Caco-2 (cell line): Measurements from ENCODE around the gene CCDC43. TPM values are rescaled to one million over a fixed set of nuclear protein-coding genes. Genes with fewer than 3 reads are reported as not detected.

Experiments
- BruUV-seq: library from RNA; stranded (reverse); fragments of 400-500 nt; replicated peaks from 2 replicates; lab custom pipeline; 2021; lab: Mats Ljungman, UMichigan
- CTCF ChIA-PET: fragments of 300-600 bp; sonication (Branson Sonifier 250); formaldehyde crosslinking; loops from one replicate; lab custom pipeline; 2022; ENCODE audit warnings: antibody characterized with exemption; lab: Charles Lee
- POLR2A ChIA-PET: fragments of 300-600 bp; sonication (Branson Sonifier 250); formaldehyde crosslinking; loops from one replicate; lab custom pipeline; 2022; ENCODE audit warnings: antibody characterized with exemption; lab: Charles Lee
- DNase-seq, 2 experiments: peaks; one replicate each; pipeline versions ENCODE4 v3.0.0 to v3.0.0-alpha.2; 2020 to 2022
- H3K27me3 ChIP-seq: replicated peaks from 2 replicates; pipeline ENCODE4 v1.6.0; 2011; ENCODE audit warnings: low read length; ENCODE audit not compliant: control insufficient read depth, insufficient read depth
- H3K36me3 ChIP-seq: 2 replicates; pipeline ENCODE4 v1.5.1; 2011; ENCODE audit warnings: low read length; ENCODE audit not compliant: control insufficient read depth, insufficient read depth
- H3K4me1 ChIP-seq: fragments of 250-450 bp; sonication (Bioruptor Pico); 2 replicates; pipeline ENCODE4 v1.5.1; 2020; ENCODE audit warnings: mild to moderate bottlenecking
- H3K4me3 ChIP-seq: 2 replicates; pipeline ENCODE4 v1.5.1; 2011; ENCODE audit warnings: low read depth, mild to moderate bottlenecking, control low read depth, low read length
- H3K9me3 ChIP-seq: fragments of 250-450 bp; sonication (Bioruptor Pico); 2 replicates; pipeline ENCODE4 v1.5.1; 2020; ENCODE audit warnings: mild to moderate bottlenecking, moderate library complexity
- H3K27ac Mint-ChIP-seq: one replicate; pipeline ENCODE4 v1.8.0; 2022; ENCODE audit warnings: mixed read lengths; ENCODE audit not compliant: unreplicated experiment
- H3K27me3 Mint-ChIP-seq: one replicate; pipeline ENCODE4 v1.8.0; 2022; ENCODE audit warnings: mixed read lengths; ENCODE audit not compliant: insufficient read depth, unreplicated experiment
- H3K36me3 Mint-ChIP-seq: one replicate; pipeline ENCODE4 v1.8.0; 2022; ENCODE audit warnings: mild to moderate bottlenecking, mixed read lengths; ENCODE audit not compliant: insufficient read depth, unreplicated experiment
- H3K4me1 Mint-ChIP-seq: one replicate; pipeline ENCODE4 v1.8.0; 2022; ENCODE audit warnings: low read depth, mixed read lengths; ENCODE audit not compliant: unreplicated experiment
- H3K4me3 Mint-ChIP-seq: one replicate; pipeline ENCODE4 v1.8.0; 2022; ENCODE audit warnings: mild to moderate bottlenecking, moderate library complexity, mixed read lengths; ENCODE audit not compliant: unreplicated experiment
- H3K9me3 Mint-ChIP-seq: one replicate; pipeline ENCODE4 v1.8.0; 2022; ENCODE audit warnings: mixed read lengths; ENCODE audit not compliant: unreplicated experiment
- intact Hi-C: fragments of 100-400 bp; cut with micrococcal nuclease; formaldehyde crosslinking; loops from one replicate; pipeline ENCODE4 v1.10.0; 2022; ENCODE audit not compliant: unreplicated experiment
- total RNA-seq: library from RNA; stranded (reverse); gene quantifications from 2 replicates; pipeline ENCODE4 v1.2.3, GENCODE V29; 2022
- TF ChIP-seq, protein P1 (sequence below), 2 experiments: fragments of 200-600 bp in 1 of 2; IDR thresholded peaks; 1 replicate in 1 of 2; 2 replicates in 1 of 2; pipeline versions ENCODE4 v1.5.1 to v1.8.0; 2011 to 2022; ENCODE audit warnings: antibody characterized with exemption in 1 of 2, control low read depth in 1 of 2, inconsistent platforms in 1 of 2, low read depth in 1 of 2, low read length in 1 of 2, mild to moderate bottlenecking in 1 of 2, moderate library complexity in 1 of 2; ENCODE audit not compliant: insufficient read depth in 1 of 2, severe bottlenecking in 1 of 2, unreplicated experiment in 1 of 2

The CCDC43 gene
- total RNA-seq, 1 experiment from 2014 or later, result 54.3 TPM

DNA sequence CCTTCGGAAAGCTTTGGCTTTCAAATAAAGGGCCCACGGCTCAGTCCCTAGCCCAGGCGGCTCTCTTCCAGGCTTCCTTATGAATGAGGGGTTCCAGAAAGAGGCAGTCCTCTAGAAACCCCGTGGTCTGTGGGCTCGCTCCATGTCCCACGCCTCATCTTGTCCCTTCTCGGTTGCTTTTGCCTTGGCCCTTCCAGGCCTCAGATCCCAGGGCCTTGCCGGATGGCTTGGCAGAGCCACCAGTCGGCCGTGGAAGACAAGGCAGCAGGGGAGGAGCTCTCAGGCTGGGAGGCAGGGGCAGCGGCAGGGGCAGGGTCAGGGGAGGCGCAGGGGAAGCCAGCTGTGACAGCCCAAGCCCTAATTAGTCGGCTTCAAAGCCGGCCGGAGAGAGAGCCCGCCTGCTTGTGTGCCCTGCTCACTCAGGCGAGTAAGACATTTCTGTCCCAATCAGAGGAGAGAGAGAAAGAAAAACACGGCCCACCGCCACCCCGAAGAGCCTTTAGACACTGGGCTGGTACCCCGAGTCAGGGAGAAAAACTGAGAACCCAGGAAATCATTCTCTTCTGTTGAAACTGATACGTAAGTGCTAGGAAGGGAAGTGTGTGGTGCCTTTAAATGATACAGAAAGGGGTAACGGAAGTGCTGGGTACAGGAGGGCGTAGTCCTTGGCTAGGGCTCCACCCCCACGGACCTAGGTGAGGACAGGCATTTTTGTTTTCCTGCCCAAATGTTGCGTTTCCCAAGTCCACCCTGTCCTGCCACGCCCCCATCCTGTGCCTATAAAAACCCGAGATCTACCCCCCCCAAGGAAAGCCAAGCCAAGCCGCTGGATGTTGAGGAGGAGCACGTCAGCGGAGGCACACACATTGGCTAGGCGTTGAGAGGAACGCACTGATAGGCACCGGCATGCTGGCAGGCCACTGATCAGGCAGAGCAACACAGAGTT lies 61.1 kb downstream of the CCDC43 start:
- Histone ChIP-seq H3K27me3 (no peaks in the 10 kb centered on the region), H3K9me3 (no peaks in the 10 kb centered on the region), H3K4me1 (peaks cover 11% of the 10 kb centered on the region), H3K4me3 (no peak overlapping the region), H3K36me3 (no peaks in the 10 kb centered on the region)
- ChIA-PET POLR2A (no interaction called here), CTCF (no interaction called here)
- H3K27ac Mint-ChIP-seq, result peak overlapping the region; percentile 21
- intact Hi-C loops, result no loop called here
- no peaks in the 10 kb centered on the region for H3K27me3 Mint-ChIP-seq
- DNase-seq, result no peak
- no peaks in the 10 kb centered on the region for H3K9me3 Mint-ChIP-seq
- no peak overlapping the region for H3K4me3 Mint-ChIP-seq
- H3K4me1 Mint-ChIP-seq, result peaks cover 15% of the 10 kb centered on the region
- TF ChIP-seq, protein P1, sequence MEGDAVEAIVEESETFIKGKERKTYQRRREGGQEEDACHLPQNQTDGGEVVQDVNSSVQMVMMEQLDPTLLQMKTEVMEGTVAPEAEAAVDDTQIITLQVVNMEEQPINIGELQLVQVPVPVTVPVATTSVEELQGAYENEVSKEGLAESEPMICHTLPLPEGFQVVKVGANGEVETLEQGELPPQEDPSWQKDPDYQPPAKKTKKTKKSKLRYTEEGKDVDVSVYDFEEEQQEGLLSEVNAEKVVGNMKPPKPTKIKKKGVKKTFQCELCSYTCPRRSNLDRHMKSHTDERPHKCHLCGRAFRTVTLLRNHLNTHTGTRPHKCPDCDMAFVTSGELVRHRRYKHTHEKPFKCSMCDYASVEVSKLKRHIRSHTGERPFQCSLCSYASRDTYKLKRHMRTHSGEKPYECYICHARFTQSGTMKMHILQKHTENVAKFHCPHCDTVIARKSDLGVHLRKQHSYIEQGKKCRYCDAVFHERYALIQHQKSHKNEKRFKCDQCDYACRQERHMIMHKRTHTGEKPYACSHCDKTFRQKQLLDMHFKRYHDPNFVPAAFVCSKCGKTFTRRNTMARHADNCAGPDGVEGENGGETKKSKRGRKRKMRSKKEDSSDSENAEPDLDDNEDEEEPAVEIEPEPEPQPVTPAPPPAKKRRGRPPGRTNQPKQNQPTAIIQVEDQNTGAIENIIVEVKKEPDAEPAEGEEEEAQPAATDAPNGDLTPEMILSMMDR (IDR thresholded peaks at IDR 0.05; ENCODE audit: insufficient read depth in 1 of 2, low read depth in 1 of 2, low read length in 1 of 2, severe bottlenecking in 1 of 2, unreplicated experiment in 1 of 2), result no peak
- no TSS peak for BruUV-seq
- H3K36me3 Mint-ChIP-seq, result no peaks in the 10 kb centered on the region

DNA sequence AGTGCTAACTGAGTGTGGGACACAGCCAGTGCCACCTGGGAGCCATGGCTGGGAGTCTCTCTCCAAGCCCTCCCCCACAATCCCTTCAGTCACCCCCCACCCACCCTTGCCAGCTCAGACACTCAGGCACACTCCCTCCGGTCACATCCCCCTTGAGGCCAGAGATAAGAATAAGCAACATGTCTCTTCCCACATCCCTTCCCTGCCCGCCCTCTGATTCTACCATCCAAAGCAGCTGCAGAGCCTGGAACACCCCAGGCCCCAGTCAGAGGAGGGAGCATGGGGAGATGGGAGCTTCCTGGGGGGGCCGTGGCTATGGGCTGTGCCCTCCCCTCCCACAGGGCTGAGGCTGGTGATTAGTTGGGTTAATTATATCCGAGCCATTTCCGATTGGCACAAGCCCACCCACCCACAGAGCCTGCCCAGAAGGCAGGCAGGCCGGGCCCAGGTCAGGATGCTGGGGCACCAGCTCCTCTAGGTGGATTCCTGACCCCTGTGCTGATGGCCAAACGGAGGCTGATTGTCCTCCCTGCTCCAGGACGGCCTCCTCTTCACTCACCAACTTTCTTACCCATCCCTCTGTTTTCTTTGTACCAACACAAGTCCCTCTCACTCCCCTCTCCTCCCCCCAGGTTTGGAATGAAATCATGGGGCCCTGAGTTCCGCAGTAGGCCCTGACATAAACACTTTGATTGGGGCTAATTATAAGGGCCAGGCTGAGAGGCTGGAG lies 61.9 kb downstream of the CCDC43 start:
- POLR2A ChIA-PET, result no interaction called here
- Histone ChIP-seq H3K4me3 (no peak overlapping the region), H3K27me3 (no peaks in the 10 kb centered on the region), H3K36me3 (no peaks in the 10 kb centered on the region), H3K4me1 (peaks cover 11% of the 10 kb centered on the region), H3K9me3 (no peaks in the 10 kb centered on the region)
- Mint-ChIP-seq H3K4me3 (no peak overlapping the region), H3K4me1 (peaks cover 15% of the 10 kb centered on the region), H3K36me3 (no peaks in the 10 kb centered on the region), H3K27ac (peak overlapping the region; percentile 21), H3K27me3 (no peaks in the 10 kb centered on the region), H3K9me3 (no peaks in the 10 kb centered on the region)
- no TSS peak for BruUV-seq
- DNase-seq, result no peak
- CTCF ChIA-PET, result no interaction called here
- intact Hi-C loops, result no loop called here
- TF ChIP-seq, protein P1 (IDR thresholded peaks at IDR 0.05; ENCODE audit: insufficient read depth in 1 of 2, low read depth in 1 of 2, low read length in 1 of 2, severe bottlenecking in 1 of 2, unreplicated experiment in 1 of 2), result no peak

Other genes with a start within 250 kb of the CCDC43 start
- gene GPATCH8, start 186.4 kb downstream of the CCDC43 start, total RNA-seq, result 53.4 and 55.5 TPM in 2 replicates
- 36.4 and 39.5 TPM in 2 replicates for gene FZD2, start 132.3 kb downstream of the CCDC43 start, total RNA-seq
- gene MEIOC, start 33.3 kb downstream of the CCDC43 start, total RNA-seq, result not detected in 2 replicates
- 31.8 and 34.2 TPM in 2 replicates for gene DBF4B, start 18.9 kb upstream of the CCDC43 start, total RNA-seq
- 1.9 and 2.3 TPM in 2 replicates for gene ADAM11, start 69.2 kb upstream of the CCDC43 start, total RNA-seq
- gene GJC1, start 140.5 kb upstream of the CCDC43 start, total RNA-seq, result 33.5 and 34.6 TPM in 2 replicates
- not detected in 2 replicates for gene HIGD1B, start 158.1 kb upstream of the CCDC43 start, total RNA-seq
- gene EFTUD2, start 209.7 kb upstream of the CCDC43 start, total RNA-seq, result 175 and 186 TPM in 2 replicates
- gene GFAP, start 225.7 kb upstream of the CCDC43 start, total RNA-seq, result not detected in 2 replicates